Stimulated activated CD8-positive, alpha-beta memory T cell treated with anti-CD3 and anti-CD28 coated beads, Interleukin-15, amount 100 ng/mL, for 4 hours (primary cell): ENCODE data around the gene AMPH.

ENCODE experiments used
- DNase-seq, 2 donors: peaks; one replicate each; pipeline ENCODE4 v3.0.0-alpha.2; 2020; ENCODE audit warnings: low read depth in 2 of 2

Gene AMPH

DNA sequence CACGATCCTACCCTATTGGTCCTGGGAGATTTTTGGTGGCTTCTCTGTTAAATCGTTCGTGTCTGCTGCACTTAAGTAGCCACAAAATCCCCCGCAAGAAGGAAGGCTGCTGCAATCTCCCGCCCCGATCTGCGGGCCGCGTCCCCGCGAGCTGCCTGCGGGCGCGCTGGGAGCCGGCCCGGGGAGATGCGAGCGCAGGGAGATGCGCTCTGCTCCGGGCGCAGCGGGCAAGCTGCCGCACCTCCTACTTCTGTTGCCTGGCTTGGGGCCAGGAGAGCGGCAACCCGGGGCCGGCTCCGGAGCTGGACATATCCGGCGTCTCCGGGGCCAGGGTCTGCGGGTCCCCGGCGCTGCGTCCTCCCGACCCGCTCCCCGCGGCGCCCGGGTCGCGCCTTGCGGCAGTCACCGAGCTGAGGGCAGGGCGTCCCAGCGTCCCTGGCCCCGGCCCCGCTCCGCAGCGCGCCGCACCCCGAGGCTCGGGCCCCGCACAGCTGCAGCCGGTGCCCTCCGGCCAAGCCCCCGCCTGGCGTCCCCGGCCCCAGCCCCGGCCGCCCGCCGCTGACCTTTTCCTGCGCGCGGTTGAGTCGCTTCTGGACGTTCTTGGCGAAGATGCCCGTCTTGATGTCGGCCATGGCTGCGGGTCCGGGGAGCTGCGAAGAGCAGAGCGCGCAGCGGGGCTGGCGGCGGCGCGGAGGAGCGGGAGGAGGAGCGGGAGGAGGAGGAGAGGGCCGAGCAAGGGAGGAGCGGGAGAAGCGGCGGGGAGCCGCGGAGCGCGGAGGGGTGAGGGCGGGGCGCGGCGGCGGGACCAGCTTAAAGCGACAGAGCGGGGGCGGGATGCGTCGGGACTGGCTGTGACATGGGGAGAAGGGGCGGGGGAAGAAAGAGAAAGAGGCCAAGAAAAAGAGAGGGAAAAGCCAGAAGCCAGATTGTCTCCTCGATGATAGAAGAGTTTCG is at the start of gene AMPH:
TSS of gene AMPH (minus strand) at position 654 of the 954 bp plus-strand sequence. CDS start at position 632, 22 bp downstream.
- no peak for DNase-seq

- no peak for DNase-seq
Observed at GRCh38 chr7:38679419-38679818, 48.2 kb upstream of the AMPH start.

DNA sequence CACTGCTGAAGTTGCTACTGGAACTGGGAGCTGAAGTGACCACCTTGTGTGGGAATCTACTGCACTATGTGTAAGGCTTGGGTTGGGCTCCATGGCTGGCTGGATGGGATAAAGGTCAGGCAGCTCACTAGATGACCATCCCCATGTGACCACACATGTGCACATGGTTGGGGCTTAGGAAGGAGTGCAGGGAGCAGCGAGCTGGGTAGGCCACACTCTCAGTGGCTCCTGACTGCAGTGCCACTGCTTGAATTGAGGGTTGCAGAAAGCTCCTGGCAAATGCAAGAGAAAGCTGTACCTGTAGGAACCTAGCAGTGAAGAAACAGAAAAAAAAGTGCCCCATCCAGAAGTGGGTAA is 47.5 kb upstream of the AMPH start:
- DNase-seq: no peak

GRCh38 chr7:38677981-38678697 is 47.0 kb upstream of the AMPH start:
- no peak for DNase-seq

- DNase-seq: no peak
Observed at GRCh38 chr7:38675494-38676106, 44.4 kb upstream of the AMPH start.

- DNase-seq: no peak
Observed at GRCh38 chr7:38674513-38674912, 43.3 kb upstream of the AMPH start.

- no peak for DNase-seq
Observed at GRCh38 chr7:38673795-38674194, 42.6 kb upstream of the AMPH start.

DNA sequence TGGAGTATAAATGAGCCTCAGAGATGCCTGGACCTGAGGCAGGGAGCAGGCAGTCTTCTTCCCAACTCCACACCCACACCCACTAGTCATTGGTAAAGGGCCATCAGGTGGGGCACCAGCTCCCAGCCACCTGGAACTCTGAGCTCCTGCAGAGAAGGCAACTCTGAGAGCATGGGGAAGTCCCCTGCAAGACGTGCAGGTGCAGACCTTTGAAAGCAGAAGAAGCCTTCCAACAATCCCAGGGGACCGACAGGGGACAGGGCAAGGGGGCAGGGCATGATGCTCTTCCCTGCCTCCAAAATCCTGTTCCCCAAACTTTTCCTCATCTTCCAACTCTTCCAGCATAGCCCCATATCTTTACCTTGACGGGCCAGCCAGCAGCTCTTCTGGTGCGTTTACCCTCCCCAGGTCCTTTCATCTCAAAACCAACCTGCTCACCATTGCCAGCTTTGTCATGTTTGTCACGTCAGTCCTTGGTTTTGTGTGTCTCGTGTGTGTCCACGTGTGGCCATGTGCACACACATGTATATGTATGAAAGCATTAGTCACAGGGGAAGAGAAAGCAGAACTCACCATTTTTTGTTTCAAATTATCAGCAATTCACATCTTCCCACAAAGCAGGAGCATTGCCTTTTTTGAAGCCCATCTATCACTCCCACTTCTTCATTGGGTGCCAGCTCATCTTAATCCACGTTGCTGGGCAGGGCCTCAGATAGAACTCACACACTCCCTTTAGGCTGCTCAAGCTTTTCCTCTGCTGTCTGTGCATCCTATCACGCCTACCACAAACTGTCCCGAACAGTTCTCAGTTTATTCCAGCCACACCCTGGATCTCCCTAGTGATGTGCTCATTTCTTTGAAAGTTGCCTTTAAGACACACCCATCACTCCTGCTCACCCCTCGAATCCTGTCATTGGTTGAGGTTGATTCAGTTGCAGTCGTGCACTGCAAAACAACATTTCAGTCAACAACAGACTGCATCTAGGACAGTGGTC is 41.0 kb upstream of the AMPH start:
- no peak for DNase-seq

DNA sequence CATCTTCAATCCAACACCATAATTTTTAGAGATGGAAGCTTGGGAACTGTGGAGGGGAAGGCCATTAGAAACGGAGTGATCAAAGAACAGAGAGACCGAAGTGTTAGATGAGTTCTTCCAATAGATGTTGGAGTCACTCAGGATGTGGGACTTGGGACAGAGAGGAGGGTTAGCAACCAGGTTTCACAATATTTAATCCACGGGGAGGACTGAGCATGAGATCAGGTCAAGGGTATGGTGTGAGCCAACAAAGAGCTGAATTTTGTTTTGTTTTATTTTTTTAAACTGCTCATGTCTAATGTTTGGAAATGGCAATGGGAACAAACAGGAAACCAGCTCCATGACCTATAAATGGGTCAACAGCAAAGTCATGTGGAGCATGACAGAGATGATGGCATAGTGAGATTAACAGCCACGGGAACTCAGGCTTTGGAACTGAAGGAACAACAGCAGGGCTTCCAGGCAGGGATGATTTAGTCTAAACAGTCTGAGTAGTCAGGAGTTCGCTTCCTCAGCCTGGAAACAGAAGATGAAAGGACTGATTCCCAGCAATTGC is 38.9 kb upstream of the AMPH start:
- no peak for DNase-seq

GRCh38 chr7:38664972-38665371 is 33.8 kb upstream of the AMPH start:
- no peak for DNase-seq

DNA sequence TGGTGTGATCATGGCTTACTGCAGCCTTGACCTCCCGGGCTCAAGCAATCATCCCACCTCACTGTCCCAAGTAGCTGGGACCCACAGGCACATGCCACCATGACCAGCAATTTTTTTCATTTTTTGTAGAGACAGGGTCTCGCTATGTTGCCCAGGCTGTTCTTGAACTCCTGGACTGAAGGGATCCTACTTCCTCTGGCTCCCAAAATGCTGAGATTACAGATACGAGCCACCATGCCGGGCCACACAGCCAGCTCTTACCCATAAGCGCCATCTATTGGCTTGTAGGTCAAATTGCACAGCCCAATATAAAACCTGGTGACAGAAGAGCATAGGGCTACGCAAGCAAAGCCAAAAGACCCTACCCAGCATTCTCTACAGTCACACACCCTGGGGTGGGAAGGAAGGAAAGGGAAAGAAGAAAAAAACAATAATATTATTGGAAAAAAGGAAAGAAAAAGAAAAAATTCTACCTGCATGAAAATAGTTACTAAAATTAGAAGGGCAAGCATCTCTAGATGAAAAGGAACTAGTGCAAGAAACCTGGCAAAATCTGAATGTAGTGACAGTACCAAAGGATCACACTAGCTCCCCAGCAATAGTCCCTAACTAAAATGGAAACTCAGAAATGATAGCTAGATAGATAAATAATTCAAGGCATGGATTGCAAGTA is 29.4 kb upstream of the AMPH start:
- no peak for DNase-seq

GRCh38 chr7:38659931-38660330 is 28.8 kb upstream of the AMPH start:
- DNase-seq: no peak

GRCh38 chr7:38658921-38659320 is 27.7 kb upstream of the AMPH start:
- DNase-seq: no peak

- no peak for DNase-seq
Observed at GRCh38 chr7:38656968-38657367, 25.8 kb upstream of the AMPH start.

DNA sequence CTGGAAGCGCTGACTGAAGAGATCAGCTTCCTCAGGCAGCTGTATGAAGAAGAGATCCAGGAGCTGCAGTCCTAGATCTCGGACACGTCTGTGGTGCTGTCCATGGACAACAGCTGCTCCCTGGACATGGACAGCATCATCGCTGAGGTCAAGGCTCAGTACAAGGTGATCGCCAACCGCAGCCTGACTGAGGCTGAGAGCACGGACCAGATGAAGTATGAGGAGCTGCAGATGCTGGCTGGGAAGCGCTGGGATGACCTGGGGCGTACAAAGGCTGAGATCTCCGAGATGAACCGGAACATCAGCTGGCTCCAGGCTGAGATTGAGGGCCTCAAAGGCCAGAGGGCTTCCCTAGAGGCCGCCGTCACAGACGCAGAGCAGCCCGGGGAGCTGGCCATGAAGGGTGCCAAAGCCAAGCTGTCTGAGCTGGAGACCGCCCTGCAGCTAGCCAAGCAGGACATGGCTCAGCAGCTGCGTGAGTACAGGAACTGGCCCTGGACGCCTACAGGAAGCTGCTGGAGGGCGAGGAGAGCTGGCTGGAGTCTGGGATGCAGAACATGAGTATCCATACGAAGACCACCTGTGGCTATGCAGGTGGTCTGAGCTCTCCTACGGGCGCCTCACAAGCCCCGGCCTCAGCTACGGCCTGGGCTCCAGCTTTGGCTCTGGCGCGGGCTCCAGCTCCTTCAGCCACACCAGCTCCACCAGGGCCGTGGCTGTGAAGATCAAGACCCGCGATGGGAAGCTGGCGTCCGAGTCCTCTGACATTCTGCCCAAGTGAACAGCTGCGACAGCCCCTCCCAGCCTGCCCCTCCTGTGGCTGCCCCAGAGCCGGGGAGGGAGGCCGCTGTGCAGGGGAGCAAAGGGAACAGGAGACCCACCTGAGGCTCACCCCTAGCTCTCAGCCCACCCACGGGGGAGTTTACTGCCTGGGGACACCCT is 24.9 kb upstream of the AMPH start:
- no peak for DNase-seq

GRCh38 chr7:38637957-38638356 is 6.8 kb upstream of the AMPH start:
- DNase-seq: no peak

- no peak for DNase-seq
Observed at GRCh38 chr7:38632411-38632810, 1.2 kb upstream of the AMPH start.

GRCh38 chr7:38629651-38630510 is 1.3 kb downstream of the AMPH start:
- DNase-seq: no peak
